ENCODE measurements around the gene HDAC4.

Gene HDAC4

GRCh38 chr2:239066597-239066996 is 334.2 kb downstream of the HDAC4 start:
- DNase-seq = no peak
- in situ Hi-C loops (cut with HindIII; ENCODE audit: low pct_ligation_motif_present, low pct_unique_long_range_greater_than_20kb, low sequenced_read_pairs) = no loop called here

DNA sequence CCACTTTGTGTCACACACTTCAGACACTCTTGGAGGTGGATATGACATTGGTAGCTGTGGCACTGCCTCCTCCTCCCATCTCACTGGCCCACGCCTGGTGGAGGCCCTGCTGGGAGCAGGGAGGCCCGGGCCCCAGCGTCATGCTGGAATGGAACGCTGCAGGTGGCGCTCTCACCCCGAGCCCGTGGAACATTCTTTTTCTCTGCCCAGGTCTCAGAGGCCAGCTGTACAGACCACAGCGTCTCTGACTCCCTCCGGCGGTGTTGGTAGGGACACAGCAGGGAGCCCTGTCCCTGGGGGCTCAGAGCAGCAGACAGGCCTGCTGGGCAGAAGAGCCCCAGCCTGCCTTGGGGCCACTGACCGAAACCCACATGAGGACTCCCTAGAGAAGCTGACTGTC is 334.9 kb downstream of the HDAC4 start:
- in situ Hi-C loops (cut with HindIII; ENCODE audit: low pct_ligation_motif_present, low pct_unique_long_range_greater_than_20kb, low sequenced_read_pairs) = no loop called here
- DNase-seq = no peak

DNA sequence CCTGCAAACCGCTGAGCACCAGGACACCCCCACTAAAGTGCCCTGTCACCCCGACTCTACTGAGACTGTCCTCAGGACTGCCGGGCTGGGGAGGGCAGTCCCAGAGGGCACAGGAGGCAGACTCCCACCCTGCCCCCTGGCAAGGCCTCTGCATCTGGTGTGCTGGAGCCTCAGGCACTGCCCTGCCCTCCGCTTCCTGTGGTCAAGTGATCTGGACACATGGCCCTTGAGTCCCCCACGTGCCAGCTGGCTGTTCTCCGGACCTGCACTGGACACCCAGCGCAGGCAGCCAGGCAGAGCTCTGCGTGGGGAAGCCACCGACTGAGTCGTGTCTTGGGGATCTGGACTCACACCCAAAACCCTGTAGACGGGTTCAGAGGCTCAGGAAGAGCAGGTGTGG is 335.3 kb downstream of the HDAC4 start:
- in situ Hi-C loops (cut with HindIII; ENCODE audit: low pct_ligation_motif_present, low pct_unique_long_range_greater_than_20kb, low sequenced_read_pairs) = no loop called here
- DNase-seq = no peak

- DNase-seq = no peak
- in situ Hi-C loops (cut with HindIII; ENCODE audit: low pct_ligation_motif_present, low pct_unique_long_range_greater_than_20kb, low sequenced_read_pairs) = no loop called here
Measured at GRCh38 chr2:239064891-239065290, 335.9 kb downstream of the HDAC4 start.

GRCh38 chr2:239064253-239064652 is 336.6 kb downstream of the HDAC4 start:
- in situ Hi-C loops (cut with HindIII; ENCODE audit: low pct_ligation_motif_present, low pct_unique_long_range_greater_than_20kb, low sequenced_read_pairs) = no loop called here
- DNase-seq = no peak

- DNase-seq = no peak
Measured at GRCh38 chr2:239062743-239063142, 338.1 kb downstream of the HDAC4 start.

DNA sequence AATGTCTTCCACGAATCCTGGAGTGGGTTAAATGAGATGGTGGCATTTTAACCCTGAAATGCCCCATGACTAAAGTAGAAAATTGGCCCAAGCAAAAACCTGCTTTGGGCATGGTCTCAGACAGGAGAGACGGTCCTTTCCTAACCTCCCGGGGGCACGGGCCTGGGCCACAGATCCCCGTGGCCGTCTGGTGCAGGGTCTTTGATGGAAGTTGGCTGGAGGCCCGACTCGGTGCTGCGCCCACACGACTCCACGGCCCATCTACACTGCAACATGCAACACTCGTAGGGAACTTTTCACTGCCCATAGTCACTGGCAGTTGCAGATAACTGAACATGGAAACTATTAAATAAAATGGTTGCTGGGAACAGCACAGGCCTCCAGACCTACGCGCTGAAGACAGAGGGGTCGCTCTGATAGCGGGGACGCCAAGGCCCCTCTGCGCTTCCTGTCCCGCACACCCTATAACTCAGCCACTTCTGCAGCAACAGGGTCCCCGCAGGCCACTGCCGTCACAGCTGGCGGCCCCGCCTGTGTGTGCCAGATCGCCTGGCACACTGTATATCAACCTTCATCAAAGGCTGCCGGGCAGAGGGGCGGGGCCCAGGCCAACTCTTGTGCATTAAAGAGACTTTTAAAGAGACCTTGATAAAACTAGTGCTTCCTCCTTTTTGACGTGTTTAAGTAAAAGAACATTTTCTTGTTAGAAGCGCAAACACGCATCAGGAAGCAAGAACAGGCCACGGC is 338.8 kb downstream of the HDAC4 start:
- no peak for DNase-seq
- in situ Hi-C loops (cut with HindIII; ENCODE audit: low pct_ligation_motif_present, low pct_unique_long_range_greater_than_20kb, low sequenced_read_pairs) = no loop called here

More at GRCh38 chr2:239062743-239063142, 338.1 kb downstream of the HDAC4 start:
- in situ Hi-C loops (cut with HindIII; ENCODE audit: low pct_ligation_motif_present, low pct_unique_long_range_greater_than_20kb, low sequenced_read_pairs) = no loop called here

GRCh38 chr2:239061121-239061666 is 339.6 kb downstream of the HDAC4 start:
- in situ Hi-C loops (cut with HindIII; ENCODE audit: low pct_ligation_motif_present, low pct_unique_long_range_greater_than_20kb, low sequenced_read_pairs) = no loop called here
- DNase-seq = no peak

GRCh38 chr2:239060676-239061075 is 340.1 kb downstream of the HDAC4 start:
- no peak for DNase-seq
- in situ Hi-C loops (cut with HindIII; ENCODE audit: low pct_ligation_motif_present, low pct_unique_long_range_greater_than_20kb, low sequenced_read_pairs) = no loop called here

GRCh38 chr2:239059854-239060253 is 341.0 kb downstream of the HDAC4 start:
- no peak for DNase-seq
- in situ Hi-C loops (cut with HindIII; ENCODE audit: low pct_ligation_motif_present, low pct_unique_long_range_greater_than_20kb, low sequenced_read_pairs) = no loop called here

DNA sequence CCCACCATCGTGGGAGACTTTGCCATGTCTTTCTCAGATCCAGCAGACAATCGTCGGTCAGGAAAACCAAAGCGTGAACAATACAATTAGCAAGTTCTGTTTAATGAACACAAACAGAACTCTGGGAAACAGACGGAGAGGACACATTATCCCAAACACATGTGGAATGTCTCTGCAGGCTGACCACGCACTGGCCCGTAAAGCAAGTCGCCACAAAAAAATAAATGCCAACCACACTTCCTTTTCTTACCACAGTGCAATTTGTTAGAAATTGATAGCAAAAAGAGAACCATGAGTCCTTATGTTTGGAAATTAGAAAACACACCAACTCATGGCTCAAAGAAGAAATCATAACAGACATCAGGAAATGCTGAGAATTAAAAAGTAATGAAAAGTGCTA is 342.1 kb downstream of the HDAC4 start:
- in situ Hi-C loops (cut with HindIII; ENCODE audit: low pct_ligation_motif_present, low pct_unique_long_range_greater_than_20kb, low sequenced_read_pairs) = no loop called here

DNA sequence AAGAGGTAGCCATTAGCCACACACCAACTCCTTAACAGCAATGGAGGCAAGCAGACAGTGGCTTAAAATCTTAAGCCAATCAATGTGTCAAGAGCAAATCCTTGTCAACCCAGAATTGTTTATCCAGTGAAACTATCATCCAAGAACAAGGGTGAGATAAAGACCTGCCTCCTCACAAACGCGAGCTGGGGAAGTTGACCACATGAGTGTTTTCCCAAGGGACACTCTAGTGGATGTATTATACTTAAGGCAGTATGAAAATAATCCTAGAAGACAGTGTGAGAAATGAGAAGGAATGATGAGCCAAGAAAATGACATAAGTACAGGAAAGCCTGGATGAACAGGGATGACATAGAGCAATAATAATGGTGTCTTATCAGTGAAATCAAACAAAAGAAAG is 343.3 kb downstream of the HDAC4 start:
- DNase-seq = no peak
- in situ Hi-C loops (cut with HindIII; ENCODE audit: low pct_ligation_motif_present, low pct_unique_long_range_greater_than_20kb, low sequenced_read_pairs) = no loop called here

More for the DNA sequence above, 342.1 kb downstream of the HDAC4 start:
- DNase-seq = no peak

- DNase-seq = no peak
- in situ Hi-C loops (cut with HindIII; ENCODE audit: low pct_ligation_motif_present, low pct_unique_long_range_greater_than_20kb, low sequenced_read_pairs) = no loop called here
Measured at GRCh38 chr2:239056611-239057010, 344.2 kb downstream of the HDAC4 start.

DNA sequence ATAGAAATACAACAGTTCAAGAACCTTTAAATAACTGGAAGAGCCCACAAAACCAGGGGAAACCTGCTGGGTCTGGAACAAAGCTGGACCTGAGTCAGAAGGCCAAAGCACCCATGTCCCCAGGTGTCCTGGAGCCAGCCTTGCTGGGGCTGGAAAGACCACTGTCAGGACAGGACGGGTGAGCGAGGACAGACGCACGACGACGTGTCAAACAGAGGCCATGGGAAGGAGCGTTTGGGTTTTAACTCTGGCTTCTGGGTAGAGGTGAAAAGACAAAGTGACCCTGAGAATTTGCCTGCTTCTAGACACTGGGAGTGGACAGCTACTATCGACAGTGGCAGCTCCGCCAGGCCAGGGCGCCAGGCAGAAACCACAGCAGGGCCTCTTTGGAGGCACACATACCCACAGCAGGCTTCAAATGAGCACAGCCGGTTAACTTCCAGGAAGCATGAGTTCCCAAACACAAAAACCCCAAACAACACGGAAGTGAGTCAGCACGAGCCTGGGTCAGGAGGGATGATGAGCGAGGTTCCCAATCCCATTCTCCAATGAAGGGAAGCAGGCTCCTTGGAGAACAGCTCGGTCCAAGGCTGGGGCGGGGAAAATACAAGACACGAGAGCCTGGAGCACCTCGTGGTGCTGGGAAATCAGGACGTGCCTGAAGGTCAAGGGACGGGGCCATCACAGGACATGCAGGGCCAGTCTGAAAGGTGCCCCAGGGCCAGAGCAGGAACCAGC is 344.9 kb downstream of the HDAC4 start:
- no peak for DNase-seq
- in situ Hi-C loops (cut with HindIII; ENCODE audit: low pct_ligation_motif_present, low pct_unique_long_range_greater_than_20kb, low sequenced_read_pairs) = no loop called here

GRCh38 chr2:239054921-239055320 is 345.9 kb downstream of the HDAC4 start:
- in situ Hi-C loops (cut with HindIII; ENCODE audit: low pct_ligation_motif_present, low pct_unique_long_range_greater_than_20kb, low sequenced_read_pairs) = no loop called here
- no peak for DNase-seq

GRCh38 chr2:239053801-239054503 is 346.9 kb downstream of the HDAC4 start:
- in situ Hi-C loops (cut with HindIII; ENCODE audit: low pct_ligation_motif_present, low pct_unique_long_range_greater_than_20kb, low sequenced_read_pairs) = no loop called here
- no peak for DNase-seq

GRCh38 chr2:239052798-239053665 is 347.8 kb downstream of the HDAC4 start:
- DNase-seq = no peak
- in situ Hi-C loops (cut with HindIII; ENCODE audit: low pct_ligation_motif_present, low pct_unique_long_range_greater_than_20kb, low sequenced_read_pairs) = no loop called here

DNA sequence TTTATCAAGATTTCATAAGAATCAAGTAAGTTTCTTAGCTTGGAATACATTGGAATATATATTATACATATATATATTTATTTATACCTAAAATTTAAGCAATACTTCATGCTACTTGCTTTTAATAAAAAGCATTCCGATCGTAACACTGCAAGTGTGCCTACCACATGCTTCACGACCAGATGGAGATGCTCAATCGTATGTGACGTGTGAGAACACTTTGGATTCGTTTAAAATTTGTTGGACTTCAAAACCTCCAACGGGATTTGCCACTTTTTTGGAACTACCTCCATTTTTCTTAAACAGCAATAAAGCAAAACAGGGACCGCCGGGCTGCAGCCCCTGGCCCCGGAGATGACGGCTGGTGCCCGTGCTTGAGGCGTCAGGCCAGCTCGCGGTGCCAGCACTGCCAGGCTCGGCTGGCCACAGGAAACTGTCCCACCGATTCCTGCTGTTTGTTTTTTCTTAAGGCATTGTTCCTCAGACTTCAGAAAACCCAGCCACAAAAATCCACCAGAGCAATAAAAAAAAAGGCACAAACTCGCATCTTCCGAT is 348.9 kb downstream of the HDAC4 start:
- in situ Hi-C loops (cut with HindIII; ENCODE audit: low pct_ligation_motif_present, low pct_unique_long_range_greater_than_20kb, low sequenced_read_pairs) = no loop called here
- DNase-seq = no peak
